KBM-7 (cell line): Measurements from ENCODE around the gene FRS2.

Source experiments
- DNase-seq: peaks from one replicate; pipeline ENCODE4 v3.0.0-alpha.2; 2015
- in situ Hi-C: fragments of 300-500 bp; cut with MboI; formaldehyde crosslinking; loops from 2 replicates; pipeline ENCODE4 v1.14.3; 2020; ENCODE audit warnings: low sequenced_read_pairs, low pct_unique_long_range_greater_than_20kb, mixed read lengths

FRS2 gene

GRCh38 chr12:69492739-69493138, 22.6 kb downstream of the FRS2 start:
- DNase-seq: no peak
- in situ Hi-C loops: no loop called here

- in situ Hi-C loops: no loop called here
Measured at GRCh38 chr12:69495071-69495470, 24.9 kb downstream of the FRS2 start.

GRCh38 chr12:69497308-69498026, 27.3 kb downstream of the FRS2 start:
- DNase-seq: peak; percentile 26
- in situ Hi-C loops: no loop called here

More at GRCh38 chr12:69495071-69495470, 24.9 kb downstream of the FRS2 start:
- DNase-seq: no peak

GRCh38 chr12:69500631-69501030, 30.4 kb downstream of the FRS2 start:
- in situ Hi-C loops: no loop called here
- DNase-seq: no peak

- in situ Hi-C loops: no loop called here
- no peak for DNase-seq
Measured at GRCh38 chr12:69501154-69501895, 31.1 kb downstream of the FRS2 start.

- in situ Hi-C loops: no loop called here
- DNase-seq: no peak
Measured at GRCh38 chr12:69502345-69503081, 32.3 kb downstream of the FRS2 start.

GRCh38 chr12:69508091-69508490, 37.9 kb downstream of the FRS2 start:
- DNase-seq: no peak
- in situ Hi-C loops: no loop called here

GRCh38 chr12:69508621-69509020, 38.4 kb downstream of the FRS2 start:
- peak; percentile 18 for DNase-seq
- in situ Hi-C loops: no loop called here

- in situ Hi-C loops: no loop called here
- no peak for DNase-seq
Measured at GRCh38 chr12:69509308-69509736, 39.1 kb downstream of the FRS2 start.

GRCh38 chr12:69509904-69510827, 40.0 kb downstream of the FRS2 start:
- DNase-seq: no peak
- in situ Hi-C loops: no loop called here

GRCh38 chr12:69511016-69511415, 40.8 kb downstream of the FRS2 start:
- no peak for DNase-seq
- in situ Hi-C loops: no loop called here

GRCh38 chr12:69511469-69512267, 41.5 kb downstream of the FRS2 start:
- no peak for DNase-seq
- in situ Hi-C loops: no loop called here

GRCh38 chr12:69512820-69513219, 42.6 kb downstream of the FRS2 start:
- no peak for DNase-seq
- in situ Hi-C loops: no loop called here

- in situ Hi-C loops: no loop called here
- DNase-seq: no peak
Measured at GRCh38 chr12:69513297-69513696, 43.1 kb downstream of the FRS2 start.

GRCh38 chr12:69514111-69514510, 43.9 kb downstream of the FRS2 start:
- DNase-seq: no peak
- in situ Hi-C loops: no loop called here

- no peak for DNase-seq
- in situ Hi-C loops: no loop called here
Measured at GRCh38 chr12:69514845-69515244, 44.7 kb downstream of the FRS2 start.

- in situ Hi-C loops: no loop called here
- DNase-seq: no peak
Measured at GRCh38 chr12:69515394-69515930, 45.3 kb downstream of the FRS2 start.

- DNase-seq: no peak
- in situ Hi-C loops: no loop called here
Measured at GRCh38 chr12:69516950-69517349, 46.8 kb downstream of the FRS2 start.
